Right ventricle myocardium superior (tissue), 1 donor: ENCODE data around the gene C1QL2. TPM values are rescaled to one million over a fixed set of nuclear protein-coding genes. Genes with fewer than 3 reads are reported as not detected.

Experiments
- ATAC-seq: fragments of 200-7000 bp; cut with Tn5 transposase; one replicate; pipeline ENCODE4 v1.9.1; 2020; ENCODE audit warnings: mild to moderate bottlenecking; ENCODE audit not compliant: poor library complexity
- DNase-seq: peaks from one replicate; pipeline ENCODE4 v3.0.0-alpha.2; 2020
- intact Hi-C: fragments of 100-400 bp; cut with DNase I; formaldehyde crosslinking; loops from one replicate; pipeline ENCODE4 v1.11.2; 2022
- total RNA-seq: library from RNA; stranded (reverse); fragmentation: NEBNext Ultra II Directional; extraction: Animal tissue kit (Norgen Biotek cat#: 25700); gene quantifications from one replicate; pipeline ENCODE4 v1.2.1, GENCODE V29; 2021
- donor health status: DM: no; HTN: yes; CAD: no; lungs with severe emphysema.

The C1QL2 gene
- total RNA-seq, 1 donor from 2014 or later: not detected

DNA sequence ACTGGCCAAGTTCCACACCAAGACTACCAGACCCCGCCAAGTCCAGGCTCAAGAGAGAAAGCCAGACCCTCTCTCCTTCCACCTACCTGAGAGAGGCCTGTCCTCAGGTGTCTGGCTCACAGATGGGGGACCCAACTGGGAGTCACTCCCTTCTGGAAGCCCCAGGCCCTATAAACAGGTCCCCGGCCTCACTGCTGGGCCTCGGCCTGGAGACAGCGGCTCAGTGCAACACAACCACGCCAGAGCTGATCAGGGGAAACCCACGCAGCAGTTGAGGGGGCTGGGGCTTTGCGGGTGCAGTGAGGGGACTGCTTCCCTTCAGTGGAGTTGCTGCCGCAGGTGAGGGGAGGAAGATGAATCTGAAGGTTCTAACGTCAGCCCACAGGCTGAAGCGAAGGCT is 22.8 kb upstream of the C1QL2 start:
- intact Hi-C loops: no loop called here

DNA sequence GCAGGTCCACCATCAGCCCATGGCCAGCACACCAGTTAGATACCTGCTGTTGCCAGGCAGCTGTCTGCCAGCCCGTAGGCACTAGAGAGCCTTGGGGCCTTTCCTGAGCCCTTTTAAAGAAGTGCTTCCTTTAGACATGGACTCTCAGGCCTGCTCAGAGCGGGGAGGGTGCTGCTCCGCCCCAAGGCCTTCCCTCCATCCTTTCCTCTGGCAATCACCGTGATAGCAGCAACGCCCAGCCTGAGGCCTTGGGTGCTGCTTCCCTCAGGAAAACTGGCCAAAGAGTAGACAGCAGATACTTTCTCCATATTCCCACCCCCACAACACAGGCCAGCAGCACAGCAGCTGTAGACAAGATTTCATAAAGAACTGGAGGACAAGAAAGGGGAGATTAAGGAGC is 22.3 kb upstream of the C1QL2 start:
- no peak for DNase-seq
- intact Hi-C loops: no loop called here
- ATAC-seq: no peak

More for the DNA sequence above, 22.8 kb upstream of the C1QL2 start:
- no peak for DNase-seq
- no peak for ATAC-seq

DNA sequence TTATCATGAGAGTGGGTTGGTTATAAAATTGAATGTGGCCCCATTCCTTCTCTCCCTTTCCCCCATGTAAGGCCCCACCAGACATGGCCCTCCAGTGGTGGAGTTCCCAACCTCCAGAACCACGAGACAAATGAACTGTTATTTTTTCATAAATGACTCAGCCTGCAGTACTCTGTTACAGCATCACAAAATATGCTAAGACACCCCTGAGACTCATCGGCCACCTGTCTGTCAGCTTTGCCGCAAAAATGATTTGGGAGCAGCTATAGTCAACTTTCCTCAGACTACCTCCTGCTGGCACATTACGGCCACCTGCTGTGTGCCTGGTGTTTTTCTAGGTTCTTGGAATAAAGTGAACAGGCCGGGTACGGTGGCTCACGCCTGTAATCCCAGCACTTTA is 21.4 kb upstream of the C1QL2 start:
- intact Hi-C loops: no loop called here
- ATAC-seq (no peak), DNase-seq (no peak)

DNA sequence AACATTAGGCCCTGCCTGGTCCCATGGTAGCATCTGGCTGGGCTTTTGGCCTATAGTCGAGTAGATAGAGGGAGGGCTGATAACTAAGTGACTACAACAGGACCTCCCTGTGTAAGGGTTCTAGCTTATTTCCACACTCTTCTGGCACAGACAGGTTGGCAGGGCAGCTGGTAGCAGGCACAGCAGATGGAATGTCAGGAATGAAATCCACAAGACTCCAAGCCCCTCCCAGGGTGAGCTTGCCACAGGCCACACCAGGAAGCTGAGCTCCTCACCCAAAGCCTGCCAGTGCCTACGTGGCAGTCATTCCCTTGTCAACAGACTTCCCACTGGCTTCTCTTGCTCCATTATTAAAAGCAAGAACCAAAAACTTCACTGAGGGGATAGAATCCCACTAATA is 20.7 kb upstream of the C1QL2 start:
- no peak for DNase-seq
- peak; percentile 53 for ATAC-seq
- intact Hi-C loops: no loop called here

DNA sequence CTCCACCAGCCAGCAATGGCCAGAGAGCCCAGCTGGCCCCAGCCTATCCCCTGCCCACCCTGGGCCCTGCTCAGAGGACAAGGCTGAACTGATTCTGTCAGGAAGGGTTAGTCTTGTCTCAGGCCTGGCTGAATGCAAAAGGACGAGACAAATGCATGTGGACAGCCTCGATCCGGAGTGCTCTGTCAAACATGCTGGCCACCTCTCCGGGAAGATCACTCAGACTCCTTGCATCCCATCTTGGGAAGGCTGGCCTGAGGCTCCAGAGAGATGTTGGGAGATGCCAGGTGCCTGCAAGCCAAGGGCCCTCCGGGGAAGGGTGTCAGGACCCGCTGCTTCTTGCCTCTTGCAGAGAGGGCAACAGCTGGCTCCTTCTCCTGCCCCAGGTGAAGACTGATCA is 20.2 kb upstream of the C1QL2 start:
- ATAC-seq (no peak), DNase-seq (no peak)
- intact Hi-C loops: no loop called here

DNA sequence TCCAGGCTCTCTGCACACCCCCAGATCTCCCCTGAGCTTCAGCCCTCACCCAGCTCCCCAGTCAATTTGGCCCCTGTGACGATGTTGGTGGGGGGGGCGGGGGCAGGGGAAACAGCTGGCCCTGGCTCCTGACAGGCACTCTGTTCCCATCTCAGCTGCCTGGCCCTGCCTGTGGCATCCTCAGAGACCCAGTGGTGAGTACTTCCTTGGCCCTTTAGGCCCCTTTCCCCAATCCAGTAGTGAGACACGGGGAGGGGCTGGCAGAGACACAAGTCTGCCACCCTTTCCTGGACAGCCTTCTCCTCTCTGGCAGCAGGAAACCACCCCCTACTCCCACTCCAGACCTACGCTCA is 19.3 kb upstream of the C1QL2 start:
- intact Hi-C loops: no loop called here
- DNase-seq: no peak
- no peak for ATAC-seq

DNA sequence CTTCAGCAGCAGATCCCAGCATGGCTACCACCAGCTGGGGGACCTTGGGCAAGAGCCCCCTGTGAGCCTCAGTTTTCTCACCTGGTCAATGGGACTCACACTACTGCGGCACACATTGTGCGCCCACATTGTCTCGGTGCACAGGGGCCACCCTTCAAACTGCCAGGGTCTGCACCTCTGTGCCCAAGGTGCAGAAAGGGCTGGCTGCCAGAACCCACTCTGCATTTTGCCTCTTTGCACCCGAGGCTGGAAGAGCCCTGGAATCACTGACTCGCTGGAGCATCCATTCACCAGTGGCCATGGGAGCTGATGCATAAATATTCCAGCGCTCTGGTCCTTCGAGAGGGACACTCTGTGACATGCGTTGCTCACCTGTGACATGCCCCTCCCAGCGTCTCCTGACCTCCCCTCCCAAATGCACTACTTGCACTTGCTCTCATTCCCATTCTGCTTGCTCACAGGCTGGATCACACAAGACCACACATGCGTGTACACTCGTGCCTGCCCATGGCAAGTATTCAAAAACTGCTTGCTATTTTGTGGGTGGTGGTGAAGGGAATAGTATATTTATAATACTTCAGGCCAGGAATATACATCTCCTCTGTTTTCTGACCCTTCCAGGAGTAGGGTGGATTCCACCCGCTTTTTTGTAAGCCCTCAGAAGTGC is 18.8 kb upstream of the C1QL2 start:
- ATAC-seq: no peak
- intact Hi-C loops: no loop called here

DNA sequence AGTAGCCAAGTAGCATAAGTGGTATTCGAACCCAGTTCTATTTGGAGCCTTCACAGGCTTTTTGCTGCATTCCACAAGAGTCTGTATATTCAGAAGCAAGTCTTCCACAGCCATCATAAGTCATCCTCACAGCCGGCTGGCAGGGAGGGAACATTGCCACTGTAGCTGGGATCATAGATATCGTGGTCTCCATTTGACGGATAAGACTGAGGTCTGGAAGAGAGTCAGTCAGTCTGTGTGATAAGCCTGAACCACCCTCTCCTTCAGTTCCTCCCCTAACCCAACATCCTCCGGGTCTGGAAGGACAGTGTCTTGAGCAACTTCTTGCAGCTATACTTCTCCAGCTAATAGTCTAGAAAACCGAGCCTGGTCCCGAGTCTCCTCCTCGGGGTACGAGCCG is 17.0 kb upstream of the C1QL2 start:
- ATAC-seq (no peak), DNase-seq (no peak)
- intact Hi-C loops: no loop called here

More for the DNA sequence above, 18.8 kb upstream of the C1QL2 start:
- DNase-seq: no peak

DNA sequence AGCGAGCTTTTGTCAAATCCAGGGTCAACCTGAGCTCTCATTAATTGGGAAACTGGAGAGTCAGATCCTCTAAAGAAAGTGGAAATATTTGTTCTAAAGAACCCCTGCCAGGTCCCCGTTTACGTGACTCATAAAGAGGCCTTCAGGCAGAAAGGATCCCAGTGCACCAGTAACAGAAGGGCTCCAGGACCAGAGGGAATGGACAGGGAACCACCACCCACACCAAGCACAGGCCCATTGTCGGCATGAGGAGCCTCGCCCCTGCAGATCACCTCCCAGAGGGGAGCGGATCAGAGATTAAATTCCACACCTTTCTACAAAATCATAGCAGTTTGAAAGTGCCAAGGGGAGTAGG is 16.4 kb upstream of the C1QL2 start:
- ATAC-seq (no peak), DNase-seq (no peak)
- intact Hi-C loops: no loop called here

DNA sequence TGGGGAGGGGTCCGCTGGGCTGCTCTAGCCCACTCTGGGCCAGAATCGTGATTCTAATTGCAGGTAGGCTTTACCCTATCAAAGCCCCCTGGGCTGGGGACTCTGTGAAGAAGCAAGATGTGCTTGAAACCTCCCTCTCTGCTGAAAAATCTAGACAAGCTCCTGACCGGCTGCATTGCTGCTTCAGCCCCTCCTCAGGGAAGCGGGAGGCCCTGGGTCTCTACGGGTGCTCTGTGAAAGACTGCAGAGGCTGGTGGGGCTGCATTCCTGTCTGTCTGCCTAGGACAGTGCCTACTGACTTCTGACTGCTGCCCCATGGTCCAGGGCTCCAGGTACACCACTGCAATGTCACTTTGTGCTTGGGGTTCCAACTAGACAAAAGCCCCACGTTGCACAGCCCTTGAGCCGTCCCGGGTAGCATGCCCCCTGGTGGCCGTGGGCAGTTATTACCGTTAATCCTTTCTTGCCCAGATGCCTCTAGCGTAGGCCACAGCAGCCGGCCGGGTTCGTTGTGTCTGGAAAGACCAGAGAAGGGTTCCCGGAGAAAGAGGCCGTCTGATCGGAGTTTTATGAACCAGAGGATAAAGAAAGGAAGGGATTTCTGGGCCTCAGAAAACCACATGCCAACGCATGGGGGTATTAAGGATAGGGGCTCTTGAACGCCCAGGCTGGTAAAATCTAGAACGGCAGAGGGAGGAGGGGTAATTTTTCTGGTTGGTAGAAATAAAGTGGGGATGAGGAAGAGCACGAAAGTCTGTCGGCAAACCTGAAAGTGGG is 15.9 kb upstream of the C1QL2 start:
- ATAC-seq: peak; percentile 48
- DNase-seq: peak; percentile 56
- intact Hi-C loops: no loop called here

DNA sequence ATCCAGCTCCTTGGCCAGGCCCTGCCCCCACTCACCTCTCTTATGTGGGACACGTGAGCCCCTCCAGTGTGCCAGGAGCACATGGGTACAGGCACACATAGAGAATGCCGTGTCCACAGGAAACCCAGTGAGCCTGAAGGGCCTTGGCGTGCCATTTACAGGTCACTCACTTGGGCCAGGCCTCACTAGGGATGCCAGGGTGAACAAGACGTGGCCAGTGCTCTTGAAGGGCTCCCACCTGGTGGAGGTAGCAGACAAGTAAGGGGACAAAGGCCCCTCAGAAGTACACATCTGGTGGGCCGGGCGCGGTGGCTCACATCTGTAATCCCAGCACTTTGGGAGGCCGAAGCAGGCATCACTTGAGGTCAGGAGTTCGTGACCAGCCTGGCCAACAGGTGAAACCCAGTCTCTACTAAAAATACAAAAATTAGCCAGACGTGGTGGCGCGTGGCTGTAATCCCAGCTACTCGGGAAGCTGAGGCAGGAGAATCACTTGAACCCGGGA is 15.1 kb upstream of the C1QL2 start:
- no peak for ATAC-seq
- no peak for DNase-seq
- intact Hi-C loops: no loop called here

DNA sequence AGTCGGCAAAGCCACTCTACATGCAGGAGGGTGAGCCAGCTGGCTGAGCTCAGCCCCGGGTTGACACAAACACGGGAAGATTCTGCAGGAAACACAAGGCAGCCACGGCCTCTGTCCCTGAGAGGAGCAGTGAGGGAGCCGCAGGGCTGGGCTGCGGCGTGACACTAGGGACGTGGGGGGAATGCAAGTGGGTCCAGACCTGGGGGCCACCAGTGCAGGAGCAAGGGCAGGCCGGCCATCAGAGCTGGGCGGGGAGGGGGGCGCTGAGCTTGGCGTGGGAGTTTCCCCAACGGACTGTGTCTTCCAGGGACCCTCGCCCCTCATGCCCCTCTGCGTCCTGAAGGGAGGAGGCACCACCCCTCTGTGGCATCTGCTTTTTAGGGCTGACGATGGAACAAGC is 12.0 kb upstream of the C1QL2 start:
- ATAC-seq: no peak
- intact Hi-C loops: no loop called here
- no peak for DNase-seq

DNA sequence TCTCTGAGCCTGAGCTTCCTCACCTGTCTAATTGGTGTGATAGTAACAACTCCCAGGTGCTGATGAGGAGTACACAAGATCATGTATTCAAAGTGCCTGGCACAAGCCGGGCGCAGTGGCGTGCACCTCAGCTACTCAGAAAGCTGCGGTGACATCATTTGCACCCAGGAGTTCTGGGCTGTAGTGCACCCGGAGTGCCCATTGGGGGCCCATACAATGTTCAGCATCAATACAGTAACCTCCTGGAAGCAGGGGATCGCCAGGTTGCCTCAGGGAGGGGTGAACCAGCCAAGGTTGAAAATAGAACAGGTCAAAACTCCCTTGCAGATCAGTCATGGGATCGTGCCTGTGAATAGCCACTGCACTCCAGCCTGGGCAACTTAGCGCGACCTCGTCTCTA is 11.2 kb upstream of the C1QL2 start:
- DNase-seq: no peak
- intact Hi-C loops: no loop called here
- no peak for ATAC-seq

DNA sequence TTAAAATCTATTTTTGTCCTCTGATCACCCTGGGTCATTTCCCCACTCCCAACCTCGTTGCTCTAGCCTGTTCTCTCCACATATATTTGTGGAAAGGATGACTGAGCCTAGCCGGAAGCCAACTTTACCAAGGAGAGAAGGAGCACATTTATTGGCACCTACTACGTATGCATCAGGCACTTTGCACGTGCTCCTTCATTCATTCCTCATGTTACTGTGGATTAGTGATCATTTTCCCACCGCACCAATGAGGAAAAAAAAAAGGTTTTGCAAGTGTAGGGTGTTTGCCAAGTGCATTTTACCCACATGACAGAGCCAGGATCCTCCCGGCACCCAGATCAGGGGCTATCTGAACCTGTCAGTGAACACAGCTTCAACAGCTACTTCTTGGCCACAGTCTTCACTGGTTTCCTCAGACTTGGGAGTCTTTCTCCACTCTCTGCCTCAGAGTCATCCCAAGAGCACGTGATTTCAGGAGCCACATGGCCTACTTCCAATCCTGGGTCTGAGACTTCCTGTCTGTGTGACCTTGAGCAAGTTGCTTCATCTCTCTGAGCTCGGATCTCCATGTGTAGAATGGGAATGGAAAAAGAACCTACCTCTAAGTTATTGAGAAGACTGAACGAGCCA is 1.9 kb upstream of the C1QL2 start:
- ATAC-seq (no peak), DNase-seq (no peak)
- intact Hi-C loops: no loop called here

DNA sequence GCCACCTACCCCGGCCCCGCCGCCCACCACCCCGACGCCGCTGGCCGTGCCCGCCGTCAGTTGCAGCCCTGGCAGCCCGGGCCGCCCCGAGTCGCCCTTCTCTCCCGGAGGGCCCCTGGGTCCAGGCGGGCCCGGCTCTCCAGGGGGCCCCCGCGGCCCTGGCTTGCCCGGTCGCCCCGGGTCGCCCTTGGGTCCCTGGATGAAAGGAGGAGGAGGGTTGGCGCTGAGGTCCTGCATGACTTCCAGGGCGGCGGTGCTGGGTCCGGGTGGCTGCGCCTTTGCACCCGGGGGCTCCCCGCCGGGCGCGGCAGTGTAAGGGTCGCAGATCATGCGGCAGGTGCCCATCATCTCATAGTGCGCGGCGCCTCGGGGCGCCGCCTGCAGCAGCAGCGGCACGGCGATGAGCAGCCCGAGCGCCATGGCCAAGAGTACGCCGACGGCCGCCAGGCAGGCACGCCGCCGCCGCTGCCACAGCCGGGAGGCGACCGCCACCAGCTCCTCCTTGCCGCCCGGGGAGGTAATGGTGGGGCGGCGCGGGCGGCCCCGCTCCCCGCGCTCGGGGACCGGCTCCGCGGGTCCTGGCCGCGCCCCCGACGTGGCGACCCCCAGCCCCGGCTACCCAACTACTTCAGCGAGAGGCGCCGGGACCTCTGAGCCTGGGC is 570 bp downstream of the C1QL2 start:
- ATAC-seq (no peak), DNase-seq (no peak)
- intact Hi-C loops: no loop called here

DNA sequence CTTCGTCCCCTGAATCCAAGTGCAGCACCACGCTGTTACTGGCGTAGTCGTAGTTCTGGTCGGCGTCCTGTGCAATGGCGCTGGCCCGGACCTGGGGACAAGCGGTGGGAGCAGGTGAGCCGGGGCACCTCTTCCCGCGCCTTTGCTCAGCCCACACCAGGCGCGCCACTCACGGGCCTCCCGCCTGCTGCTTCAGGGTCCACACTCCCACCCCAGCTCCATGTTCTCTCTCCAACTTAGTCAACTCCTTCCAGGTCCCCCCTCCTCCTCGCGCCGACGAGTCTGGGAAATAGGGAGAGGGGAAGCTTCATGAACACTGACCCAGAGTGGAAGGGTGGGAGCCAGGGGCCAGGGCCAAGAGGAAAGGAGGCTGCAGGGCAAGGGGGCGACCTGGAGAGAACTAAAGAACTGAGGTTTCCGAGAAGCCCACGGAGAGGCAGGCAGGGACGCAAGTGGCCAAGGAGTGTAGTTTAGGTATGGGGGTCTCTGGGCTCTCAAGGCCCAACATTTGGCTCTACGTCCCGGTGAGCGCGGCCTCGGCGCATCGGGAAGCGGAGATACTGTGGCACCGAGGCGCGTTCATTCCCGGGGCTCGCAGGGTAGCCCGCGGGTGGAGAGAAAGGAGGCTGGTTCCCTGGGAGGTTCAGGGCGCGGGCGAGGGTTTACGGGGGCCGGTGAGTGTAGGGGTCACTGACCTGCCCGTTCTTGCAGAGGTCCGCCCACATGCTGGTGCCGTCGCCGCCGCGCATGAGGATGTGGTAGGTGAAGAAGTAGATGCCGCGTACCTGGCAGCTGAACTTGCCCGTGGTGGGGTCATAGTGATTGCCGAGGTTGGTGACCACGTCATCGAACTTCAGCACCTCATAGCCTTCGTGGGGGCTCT is 1.4 kb downstream of the C1QL2 start:
- no peak for DNase-seq
- ATAC-seq: no peak
- intact Hi-C loops: no loop called here

DNA sequence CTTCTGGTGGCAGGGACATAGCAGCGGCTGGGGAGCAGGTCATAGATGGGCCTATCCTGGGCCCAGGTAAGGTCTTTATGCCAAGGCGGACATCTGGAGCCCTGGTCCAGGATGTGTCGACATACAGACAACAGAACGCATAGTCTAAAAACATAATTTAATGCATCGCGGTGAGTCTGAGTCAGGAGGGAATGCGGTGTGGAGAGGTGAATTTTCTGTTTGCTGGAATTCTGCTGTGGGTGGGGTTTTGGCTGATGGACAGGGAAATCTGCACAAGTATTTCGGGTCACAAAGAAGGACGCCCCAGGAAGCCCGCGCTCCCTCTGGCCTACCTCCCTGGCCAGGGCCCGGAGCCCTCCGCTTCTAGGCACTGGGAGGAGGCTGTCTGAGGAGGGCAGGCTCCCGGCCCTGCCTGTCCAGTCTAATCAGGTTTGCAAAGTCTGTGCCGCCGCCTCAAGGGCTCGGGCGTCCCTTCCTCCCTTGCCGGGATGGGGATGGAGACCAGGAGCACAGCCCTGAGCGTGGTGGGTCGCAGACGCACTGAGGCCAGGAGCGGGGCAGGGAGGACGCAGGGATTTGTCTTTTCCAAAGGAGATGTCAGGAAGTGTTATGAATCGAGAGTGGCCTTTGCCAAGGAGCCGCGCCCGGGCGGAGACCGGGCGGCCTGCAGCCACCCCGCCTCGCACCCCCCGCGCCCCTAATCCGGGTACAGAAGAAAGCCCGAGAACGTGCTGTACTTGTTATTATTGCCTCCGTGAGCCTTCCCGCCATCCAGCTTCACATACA is 2.3 kb downstream of the C1QL2 start:
- ATAC-seq (no peak), DNase-seq (no peak)
- intact Hi-C loops: no loop called here

DNA sequence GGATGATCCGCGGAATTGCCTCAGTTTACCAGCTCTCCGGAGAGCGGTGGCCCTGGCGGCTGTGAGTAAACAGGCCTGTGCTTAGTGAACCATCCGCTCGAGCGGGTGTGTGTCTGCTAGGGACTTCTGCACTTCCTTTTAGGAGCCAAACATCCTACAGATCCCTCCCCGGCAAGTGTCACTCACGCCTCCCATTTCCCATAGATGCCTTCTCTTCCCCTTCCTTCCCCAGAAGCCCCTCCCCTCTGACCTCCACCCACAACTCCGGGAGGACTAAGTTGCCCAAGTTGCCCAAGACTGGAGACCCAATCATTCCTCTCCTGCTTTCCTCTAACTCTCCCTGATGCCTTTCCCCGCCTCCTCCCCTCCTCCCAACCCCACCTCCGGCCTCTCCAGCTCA is 2.9 kb downstream of the C1QL2 start:
- intact Hi-C loops: no loop called here
- DNase-seq (no peak), ATAC-seq (no peak)
